Uterus (tissue), 2 donors: ENCODE data around the gene TMEM25.

ENCODE experiments used
- CTCF ChIP-seq, 4 experiments: fragments of 200-600 bp in 2 of 4; fragments of 450-650 bp in 2 of 4; sonication (generic) in 2 of 4; IDR thresholded peaks; one replicate each; pipeline ENCODE4 v1.5.1; 2016 to 2019; ENCODE audit warnings: antibody characterized with exemption in 4 of 4, mild to moderate bottlenecking in 2 of 4, moderate library complexity in 1 of 4
- POLR2A ChIP-seq, 2 donors: fragments of 450-650 bp; IDR thresholded peaks; one replicate each; pipeline ENCODE4 v1.6.1; 2016; ENCODE audit warnings: antibody characterized with exemption in 2 of 2, mild to moderate bottlenecking in 1 of 2, moderate library complexity in 1 of 2

- TF ChIP-seq CTCF (IDR thresholded peaks at IDR 0.05), result no peak
- no peak for TF ChIP-seq POLR2A (IDR thresholded peaks at IDR 0.05)
Measured at GRCh38 chr11:118484405-118484804, 46.6 kb upstream of the TMEM25 start.
